Stimulated activated naive CD8-positive, alpha-beta T cell treated with anti-CD3 and anti-CD28 coated beads, Interleukin-15, Interleukin-2, amounts not matched to agents 100 ng/mL and 50 ng/mL, for 24 hours (primary cell): ENCODE measurements around the gene TAF13.

Experiments used
- H3K27ac Mint-ChIP-seq: one replicate; pipeline ENCODE4 v1.8.0; 2021; ENCODE audit warnings: mild to moderate bottlenecking, mixed read lengths
- H3K27me3 Mint-ChIP-seq: one replicate; pipeline ENCODE4 v1.8.0; 2021; ENCODE audit warnings: mixed read lengths
- H3K36me3 Mint-ChIP-seq: one replicate; pipeline ENCODE4 v1.8.0; 2021; ENCODE audit warnings: low read depth, mixed read lengths
- H3K4me1 Mint-ChIP-seq: one replicate; pipeline ENCODE4 v1.8.0; 2021; ENCODE audit warnings: low read depth, mixed read lengths
- H3K4me3 Mint-ChIP-seq: one replicate; pipeline ENCODE4 v1.8.0; 2021; ENCODE audit warnings: mild to moderate bottlenecking, mixed read lengths
- H3K9me3 Mint-ChIP-seq: one replicate; pipeline ENCODE4 v1.8.0; 2021; ENCODE audit warnings: mixed read lengths

TAF13 gene

DNA sequence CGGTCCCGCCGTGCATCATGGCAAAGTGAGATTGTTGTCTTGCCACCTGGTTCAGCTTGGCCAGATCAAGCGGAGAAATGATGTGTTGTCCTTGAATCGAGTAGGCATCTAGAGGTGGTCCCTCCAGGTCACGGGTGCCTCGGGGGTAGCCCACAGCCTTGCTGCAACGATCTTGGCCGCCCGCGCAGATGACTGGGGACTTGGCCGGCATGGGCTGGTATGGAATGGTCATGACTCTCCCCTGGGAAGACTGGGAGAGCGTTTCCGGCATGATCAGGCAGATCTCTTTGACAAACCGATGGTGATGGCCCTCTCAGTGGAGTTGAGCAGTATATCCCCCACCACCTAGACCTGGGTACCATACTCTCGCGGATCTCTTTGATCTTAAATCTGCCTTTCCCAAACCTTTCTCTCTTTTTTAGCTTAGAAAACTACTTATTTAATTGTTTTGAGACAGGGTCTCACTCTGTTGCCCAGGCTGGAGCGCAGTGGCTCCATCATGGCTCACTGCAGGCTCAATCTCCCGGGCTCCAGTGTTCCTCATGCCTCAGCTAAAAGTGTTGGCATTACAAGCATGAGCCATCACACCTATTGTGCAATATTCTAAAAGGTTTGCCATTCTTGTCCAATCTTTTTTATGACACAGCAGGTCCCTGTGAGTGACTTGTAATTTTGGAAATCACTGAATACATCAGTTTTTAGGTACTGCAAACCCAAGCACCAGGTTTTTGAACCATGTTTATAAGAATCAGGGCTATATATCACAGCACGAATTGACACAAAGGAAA lies 28.8 kb upstream of the TAF13 start:
- H3K4me1 Mint-ChIP-seq = peaks cover 12% of the 10 kb centered on the region
- H3K27ac Mint-ChIP-seq = no peak overlapping the region
- no peaks in the 10 kb centered on the region for H3K27me3 Mint-ChIP-seq
- H3K4me3 Mint-ChIP-seq = no peak overlapping the region
- H3K9me3 Mint-ChIP-seq = no peaks in the 10 kb centered on the region
- peaks cover 29% of the 10 kb centered on the region for H3K36me3 Mint-ChIP-seq

- Mint-ChIP-seq H3K4me3 (peak overlapping the region; percentile 99), H3K9me3 (no peaks in the 10 kb centered on the region), H3K27ac (peak overlapping the region; percentile 99), H3K36me3 (peaks cover 44% of the 10 kb centered on the region), H3K4me1 (peaks cover 12% of the 10 kb centered on the region), H3K27me3 (no peaks in the 10 kb centered on the region)
Observed at GRCh38 chr1:109099938-109100773, 24.4 kb upstream of the TAF13 start.

GRCh38 chr1:109096120-109096519 lies 20.3 kb upstream of the TAF13 start:
- peak overlapping the region; percentile 16 for H3K27ac Mint-ChIP-seq
- H3K27me3 Mint-ChIP-seq = no peaks in the 10 kb centered on the region
- no peak overlapping the region for H3K4me3 Mint-ChIP-seq
- no peaks in the 10 kb centered on the region for H3K9me3 Mint-ChIP-seq
- peaks cover 26% of the 10 kb centered on the region for H3K4me1 Mint-ChIP-seq
- peaks cover 51% of the 10 kb centered on the region for H3K36me3 Mint-ChIP-seq

GRCh38 chr1:109095631-109096030 lies 19.8 kb upstream of the TAF13 start:
- H3K9me3 Mint-ChIP-seq = no peaks in the 10 kb centered on the region
- H3K4me3 Mint-ChIP-seq = no peak overlapping the region
- H3K4me1 Mint-ChIP-seq = peaks cover 26% of the 10 kb centered on the region
- no peak overlapping the region for H3K27ac Mint-ChIP-seq
- peaks cover 46% of the 10 kb centered on the region for H3K36me3 Mint-ChIP-seq
- no peaks in the 10 kb centered on the region for H3K27me3 Mint-ChIP-seq

- Mint-ChIP-seq H3K27ac (no peak overlapping the region), H3K36me3 (peaks cover 43% of the 10 kb centered on the region), H3K4me3 (no peak overlapping the region), H3K4me1 (peaks cover 28% of the 10 kb centered on the region), H3K9me3 (no peaks in the 10 kb centered on the region), H3K27me3 (no peaks in the 10 kb centered on the region)
Observed at GRCh38 chr1:109094871-109095270, 19.1 kb upstream of the TAF13 start.

DNA sequence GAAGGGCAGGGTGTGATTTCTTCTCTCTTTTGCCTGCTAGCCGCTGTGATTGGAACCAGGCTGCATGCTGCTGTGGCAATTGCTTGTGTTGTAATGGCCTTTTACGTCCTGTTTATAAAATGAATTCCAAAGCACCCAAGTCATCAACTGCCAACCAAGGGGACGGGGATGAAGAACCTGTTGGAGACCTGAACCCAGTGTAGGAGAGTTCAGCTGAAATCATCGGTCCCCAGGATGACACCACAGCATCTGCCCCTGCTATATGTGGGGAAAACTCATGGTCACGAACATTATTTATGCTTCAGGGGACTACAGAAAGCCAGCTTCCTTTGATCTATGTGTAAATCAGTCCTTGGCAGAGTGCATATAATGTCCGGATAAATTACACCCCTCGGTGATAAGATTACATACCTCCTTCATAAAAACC lies 18.6 kb upstream of the TAF13 start:
- Mint-ChIP-seq H3K9me3 (no peaks in the 10 kb centered on the region), H3K36me3 (peaks cover 42% of the 10 kb centered on the region), H3K27me3 (no peaks in the 10 kb centered on the region), H3K27ac (no peak overlapping the region), H3K4me1 (peaks cover 28% of the 10 kb centered on the region), H3K4me3 (no peak overlapping the region)

DNA sequence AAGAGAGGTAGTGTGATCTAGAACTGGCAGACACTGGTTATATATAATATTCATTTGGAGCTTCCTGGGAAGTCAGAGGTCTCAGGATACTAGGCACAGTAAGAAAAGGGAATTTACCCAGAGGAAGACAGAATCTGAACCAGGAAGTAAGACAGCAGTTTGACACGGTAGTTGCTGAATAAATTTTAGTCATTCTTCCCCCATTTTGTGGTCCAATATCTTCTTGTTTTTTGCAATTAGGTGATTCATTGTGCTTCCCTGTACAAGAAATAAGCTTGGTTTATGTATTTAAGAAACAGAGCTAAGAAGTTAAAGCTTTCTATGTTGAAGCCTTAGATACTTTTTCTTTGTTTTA lies 16.0 kb upstream of the TAF13 start:
- H3K27me3 Mint-ChIP-seq = no peaks in the 10 kb centered on the region
- H3K36me3 Mint-ChIP-seq = peaks cover 42% of the 10 kb centered on the region
- H3K4me1 Mint-ChIP-seq = peaks cover 30% of the 10 kb centered on the region
- no peaks in the 10 kb centered on the region for H3K9me3 Mint-ChIP-seq
- H3K4me3 Mint-ChIP-seq = peak overlapping the region; percentile 96
- H3K27ac Mint-ChIP-seq = peak overlapping the region; percentile 94

GRCh38 chr1:109091078-109091838 lies 15.5 kb upstream of the TAF13 start:
- peak overlapping the region; percentile 96 for H3K4me3 Mint-ChIP-seq
- H3K27ac Mint-ChIP-seq = peak overlapping the region; percentile 94
- H3K27me3 Mint-ChIP-seq = no peaks in the 10 kb centered on the region
- peaks cover 30% of the 10 kb centered on the region for H3K4me1 Mint-ChIP-seq
- no peaks in the 10 kb centered on the region for H3K9me3 Mint-ChIP-seq
- peaks cover 37% of the 10 kb centered on the region for H3K36me3 Mint-ChIP-seq

DNA sequence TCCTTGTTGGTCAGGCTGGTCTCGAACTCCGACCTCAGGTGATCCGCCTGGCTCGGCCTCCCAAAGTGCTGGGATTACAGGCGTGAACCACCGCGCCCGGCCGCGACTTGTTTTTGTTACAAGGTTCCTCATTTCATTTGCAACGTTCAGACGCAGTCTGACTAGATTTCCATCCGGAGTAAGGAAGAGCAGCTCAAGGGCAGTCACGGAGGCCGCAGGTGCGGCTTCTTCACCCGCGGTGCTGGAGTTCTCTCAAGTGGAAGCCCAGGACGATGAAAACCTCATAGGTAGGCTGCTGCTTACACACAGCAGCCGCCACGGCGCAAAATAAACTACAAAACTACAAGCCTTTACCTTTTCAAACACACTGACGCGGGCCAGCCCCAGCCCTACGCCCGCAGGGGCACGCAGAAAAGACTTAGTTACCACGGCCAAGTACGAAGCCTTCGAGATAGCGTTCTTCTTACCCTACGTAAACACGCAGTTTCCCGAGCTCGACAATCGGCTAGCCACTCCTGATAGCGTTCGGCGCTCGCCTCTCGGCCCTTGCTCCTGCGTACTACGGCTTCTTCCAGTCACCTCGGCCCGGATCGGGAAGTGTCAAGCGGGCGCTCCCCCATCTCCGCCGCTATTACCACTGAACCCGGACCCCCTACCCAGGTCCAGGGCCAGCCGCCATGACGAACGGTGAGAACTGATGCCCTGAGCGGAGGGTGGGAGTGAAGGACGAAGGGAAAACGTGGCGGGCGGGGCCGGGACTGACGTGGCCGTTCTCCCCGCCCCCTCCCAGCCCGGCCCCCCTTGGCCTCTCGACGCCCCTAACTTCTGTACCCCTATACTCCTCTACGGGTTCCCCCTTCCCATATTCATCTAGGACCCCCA lies 14.6 kb upstream of the TAF13 start, which contains the start of gene TMEM167B:
Gene TMEM167B, plus strand, starts transcription at position 569 of the 882 bp plus-strand sequence. Its CDS starts 109 bp downstream, at position 678.
- Mint-ChIP-seq H3K9me3 (no peaks in the 10 kb centered on the region), H3K4me3 (peak within 1 kb of the TSS; percentile 96), H3K4me1 (peaks cover 30% of the 10 kb centered on the region), H3K36me3 (peaks cover 30% of the 10 kb centered on the region), H3K27me3 (no peaks in the 10 kb centered on the region), H3K27ac (peak within 1 kb of the TSS; percentile 94)

DNA sequence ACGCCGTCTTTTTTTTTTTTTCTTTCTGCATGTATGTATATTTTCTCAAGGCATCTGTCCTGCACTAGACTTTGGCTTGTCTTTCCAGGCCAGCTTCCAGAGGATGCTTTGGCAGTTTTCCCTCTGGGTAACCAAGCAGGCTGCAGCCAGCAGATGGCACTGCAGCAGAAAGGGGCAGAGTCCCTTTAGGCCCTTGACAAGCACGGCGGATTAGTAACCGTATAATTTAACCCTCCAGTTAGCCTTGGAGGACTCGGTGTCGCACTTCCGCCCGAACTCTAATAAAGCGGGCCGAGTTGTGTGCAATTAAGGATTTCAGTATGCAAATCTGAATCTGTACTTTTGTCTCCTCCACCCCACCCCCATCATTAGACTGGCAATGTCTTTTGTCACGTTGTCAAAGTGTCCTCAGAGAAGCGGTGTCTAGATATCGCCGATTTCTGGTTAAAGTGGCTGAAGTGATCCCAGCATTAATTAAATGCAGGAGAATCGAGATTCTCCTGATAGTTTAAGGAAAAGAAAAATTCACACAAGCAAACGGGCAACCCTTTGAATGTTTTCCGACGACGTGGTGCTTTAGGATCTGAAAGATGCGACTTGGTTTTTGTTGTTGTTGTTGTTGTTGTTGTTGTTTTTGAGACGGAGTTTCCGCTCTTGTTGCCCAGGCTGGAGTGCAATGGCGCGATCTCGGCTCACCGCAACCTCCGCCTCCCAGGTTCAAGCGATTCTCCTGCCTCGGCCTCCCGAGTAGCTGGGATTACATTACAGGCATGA lies 13.6 kb upstream of the TAF13 start:
- no peaks in the 10 kb centered on the region for H3K27me3 Mint-ChIP-seq
- peak overlapping the region; percentile 96 for H3K4me3 Mint-ChIP-seq
- H3K4me1 Mint-ChIP-seq = peaks cover 30% of the 10 kb centered on the region
- peak overlapping the region; percentile 94 for H3K27ac Mint-ChIP-seq
- H3K9me3 Mint-ChIP-seq = no peaks in the 10 kb centered on the region
- H3K36me3 Mint-ChIP-seq = peaks cover 20% of the 10 kb centered on the region

DNA sequence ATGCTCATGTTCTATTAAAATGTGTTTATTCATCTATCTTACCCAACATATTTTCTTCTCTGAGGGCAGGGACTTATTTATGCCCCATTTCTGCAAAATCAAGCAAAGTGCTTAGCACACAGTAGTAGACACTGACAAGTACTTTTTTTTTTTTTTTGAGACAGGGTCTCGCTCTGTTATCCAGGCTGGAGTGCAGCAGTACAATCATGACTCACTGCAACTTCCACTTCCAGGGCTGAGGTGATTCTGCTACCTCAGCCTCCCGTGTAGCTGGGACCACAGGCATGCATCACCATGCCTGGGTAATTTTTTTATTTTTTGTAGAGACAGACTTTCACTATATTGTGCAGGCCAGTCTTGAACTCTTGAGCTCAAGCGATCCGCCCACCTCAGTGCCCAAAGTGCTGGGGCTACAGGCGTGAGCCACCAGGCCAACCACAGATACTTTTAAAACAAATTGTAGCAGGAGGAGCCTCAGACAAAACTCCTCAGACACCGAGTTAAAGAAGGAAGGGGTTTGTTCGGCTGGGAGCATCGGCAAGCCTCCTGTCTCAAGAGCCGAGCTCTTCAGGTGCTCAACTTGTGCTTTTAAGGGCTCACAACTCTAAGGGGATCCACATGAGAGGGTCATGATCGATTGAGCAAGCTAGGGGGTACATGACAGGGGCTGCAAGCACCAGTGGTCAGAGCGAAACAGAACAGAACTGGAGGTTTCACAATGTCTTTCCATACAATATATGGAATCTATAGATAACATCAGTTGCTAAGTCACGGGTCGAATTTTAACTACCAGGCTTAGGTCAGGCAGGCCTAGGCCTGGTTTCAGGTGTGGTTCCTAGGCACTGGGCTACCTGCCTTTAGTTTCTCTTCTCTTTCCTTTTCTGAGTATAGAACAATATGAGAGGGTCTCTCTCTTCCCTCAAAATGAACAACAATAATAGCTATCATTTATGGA lies 9.0 kb upstream of the TAF13 start:
- H3K36me3 Mint-ChIP-seq = no peaks in the 10 kb centered on the region
- peaks cover 6% of the 10 kb centered on the region for H3K4me1 Mint-ChIP-seq
- H3K9me3 Mint-ChIP-seq = no peaks in the 10 kb centered on the region
- H3K27me3 Mint-ChIP-seq = no peaks in the 10 kb centered on the region
- no peak overlapping the region for H3K27ac Mint-ChIP-seq
- no peak overlapping the region for H3K4me3 Mint-ChIP-seq

GRCh38 chr1:109083923-109084322 lies 8.1 kb upstream of the TAF13 start:
- H3K36me3 Mint-ChIP-seq = no peaks in the 10 kb centered on the region
- H3K4me1 Mint-ChIP-seq = no peaks in the 10 kb centered on the region
- H3K9me3 Mint-ChIP-seq = no peaks in the 10 kb centered on the region
- no peak overlapping the region for H3K27ac Mint-ChIP-seq
- no peak overlapping the region for H3K4me3 Mint-ChIP-seq
- H3K27me3 Mint-ChIP-seq = no peaks in the 10 kb centered on the region

DNA sequence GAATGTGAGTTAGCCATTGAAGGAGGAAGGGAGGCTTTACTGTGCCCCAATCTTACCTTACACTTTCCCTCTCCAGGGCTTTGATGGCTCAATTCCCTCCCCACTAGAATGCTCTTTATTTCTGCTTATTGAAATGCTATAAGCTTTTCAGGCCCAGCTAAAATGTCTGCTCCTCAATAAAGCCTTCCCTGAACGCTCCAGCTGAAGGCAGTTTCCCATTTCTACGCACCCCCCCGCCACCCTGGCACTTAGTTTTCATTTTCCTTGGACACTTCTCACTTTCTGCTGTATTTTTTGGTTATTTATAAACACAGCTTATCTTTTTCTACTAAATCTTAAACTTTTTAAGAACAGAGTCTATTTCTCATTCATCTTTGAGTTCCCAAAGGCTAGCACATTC lies 7.7 kb upstream of the TAF13 start:
- Mint-ChIP-seq H3K27me3 (no peaks in the 10 kb centered on the region), H3K27ac (no peak overlapping the region), H3K4me1 (no peaks in the 10 kb centered on the region), H3K36me3 (no peaks in the 10 kb centered on the region), H3K9me3 (no peaks in the 10 kb centered on the region), H3K4me3 (no peak overlapping the region)
